OCI-LY7 (cell line): Measurements from ENCODE around the gene ITIH4.

Source experiments
- CTCF ChIP-seq: fragments of 200-600 bp; sonication (generic); conservative IDR thresholded peaks from 2 replicates; pipeline ENCODE4 v1.5.1; 2014; ENCODE audit warnings: mild to moderate bottlenecking, antibody characterized with exemption, low read length, moderate library complexity, mixed read lengths
- EZH2phosphoT487 ChIP-seq: fragments of 200-600 bp; sonication (generic); IDR thresholded peaks from 2 replicates; pipeline ENCODE4 v1.6.1; 2018; ENCODE audit warnings: low read depth, borderline replicate concordance, mild to moderate bottlenecking, mixed run types, antibody characterized with exemption, low read length, moderate library complexity, mixed read lengths

GRCh38 chr3:52843881-52844280, 13.4 kb upstream of the ITIH4 start:
- TF ChIP-seq CTCF (no peak), EZH2phosphoT487 (no peak)
